WTC11 (cell line): Measurements from ENCODE around the gene EPC1. TPM values are rescaled to one million over a fixed set of nuclear protein-coding genes. Genes with fewer than 3 reads are reported as not detected.
"Not testable (repeated sequence)": the region's sequence is repeated elsewhere in the genome, so short reads cannot be mapped to it uniquely, and the experiment has no call there.

Source experiments
- ATAC-seq: fragments of 200-7000 bp; cut with Tn5 transposase; 2 replicates; pipeline ENCODE4 v1.10.0; 2021; ENCODE audit warnings: mild to moderate bottlenecking, moderate library complexity
- CTCF ChIA-PET: fragments of 300-600 bp; sonication (Branson Sonifier 250); formaldehyde crosslinking; loops from one replicate; lab custom pipeline; 2021; ENCODE audit warnings: antibody characterized with exemption; lab: Charles Lee
- POLR2A ChIA-PET: fragments of 350-600 bp; sonication (Branson Sonifier 250); formaldehyde crosslinking; loops from one replicate; lab custom pipeline; 2021; ENCODE audit warnings: antibody characterized with exemption; lab: Charles Lee
- DNase-seq: peaks from one replicate; pipeline ENCODE4 v3.0.0; 2021; ENCODE audit warnings: low spot score
- H3K27ac Mint-ChIP-seq: 2 replicates; pipeline ENCODE4 v1.8.0; 2021; ENCODE audit warnings: mixed read lengths
- H3K27me3 Mint-ChIP-seq: 2 replicates; pipeline ENCODE4 v1.8.0; 2021; ENCODE audit warnings: low read depth, mild to moderate bottlenecking, moderate library complexity, mixed read lengths
- H3K36me3 Mint-ChIP-seq: 2 replicates; pipeline ENCODE4 v1.8.0; 2021; ENCODE audit warnings: mixed read lengths
- H3K4me1 Mint-ChIP-seq: 2 replicates; pipeline ENCODE4 v1.8.0; 2022; ENCODE audit warnings: mixed read lengths
- H3K4me3 Mint-ChIP-seq: 2 replicates; pipeline ENCODE4 v1.8.0; 2021; ENCODE audit warnings: mild to moderate bottlenecking, moderate library complexity, mixed read lengths
- H3K9me3 Mint-ChIP-seq: 2 replicates; pipeline ENCODE4 v1.8.0; 2021; ENCODE audit warnings: mixed read lengths
- ARID4B ChIP-seq: sonication (generic); formaldehyde crosslinking; IDR thresholded peaks from 2 replicates; pipeline ENCODE4 v1.8.0; 2023; ENCODE audit warnings: missing genetic modification reagents, mild to moderate bottlenecking, borderline replicate concordance
- ERG ChIP-seq: fragments of 250-450 bp; sonication (Bioruptor Pico); IDR thresholded peaks from 2 replicates; pipeline ENCODE4 v1.8.0; 2021; ENCODE audit warnings: mild to moderate bottlenecking
- ETV6 ChIP-seq: sonication (generic); formaldehyde crosslinking; IDR thresholded peaks from 2 replicates; pipeline ENCODE4 v1.8.1; 2022; ENCODE audit warnings: mild to moderate bottlenecking, missing genetic modification reagents
- HMGA2 ChIP-seq: fragments of 250-450 bp; sonication (Bioruptor Pico); IDR thresholded peaks from 2 replicates; pipeline ENCODE4 v1.4.0; 2021; ENCODE audit warnings: mild to moderate bottlenecking, moderate library complexity
- NFYB ChIP-seq: sonication (generic); formaldehyde crosslinking; conservative IDR thresholded peaks from 2 replicates; pipeline ENCODE4 v1.8.0; 2022; ENCODE audit warnings: low read depth, missing genetic modification reagents
- OVOL2 ChIP-seq: fragments of 250-450 bp; sonication (Bioruptor Pico); IDR thresholded peaks from 2 replicates; pipeline ENCODE4 v1.9.0; 2021; ENCODE audit warnings: mild to moderate bottlenecking, borderline replicate concordance
- RORB ChIP-seq: fragments of 250-450 bp; sonication (Bioruptor Pico); IDR thresholded peaks from 2 replicates; pipeline ENCODE4 v1.9.0; 2021; ENCODE audit warnings: mild to moderate bottlenecking
- TEAD4 ChIP-seq: sonication (generic); formaldehyde crosslinking; IDR thresholded peaks from 2 replicates; pipeline ENCODE4 v1.8.0; 2022; ENCODE audit warnings: mild to moderate bottlenecking, missing genetic modification reagents
- TP53 ChIP-seq: sonication (generic); formaldehyde crosslinking; IDR thresholded peaks from 2 replicates; pipeline ENCODE4 v1.8.1; 2023; ENCODE audit warnings: mild to moderate bottlenecking, missing genetic modification reagents
- ZMAT4 ChIP-seq: fragments of 250-450 bp; sonication (Bioruptor Pico); IDR thresholded peaks from 2 replicates; pipeline ENCODE4 v1.9.0; 2021; ENCODE audit warnings: mild to moderate bottlenecking
- ZNF121 ChIP-seq: sonication (generic); formaldehyde crosslinking; IDR thresholded peaks from 2 replicates; pipeline ENCODE4 v1.8.0; 2023; ENCODE audit warnings: missing genetic modification reagents
- ZNF219 ChIP-seq: sonication (generic); formaldehyde crosslinking; IDR thresholded peaks from 2 replicates; pipeline ENCODE4 v1.8.0; 2023; ENCODE audit warnings: missing genetic modification reagents, mild to moderate bottlenecking, borderline replicate concordance
- ZNF263 ChIP-seq: sonication (generic); formaldehyde crosslinking; IDR thresholded peaks from 2 replicates; pipeline ENCODE4 v1.8.1; 2022; ENCODE audit warnings: low read depth, mild to moderate bottlenecking, moderate library complexity, missing genetic modification reagents
- ZNF532 ChIP-seq: fragments of 250-450 bp; sonication (Bioruptor Pico); IDR thresholded peaks from 2 replicates; pipeline ENCODE4 v1.9.0; 2021; ENCODE audit warnings: mild to moderate bottlenecking, borderline replicate concordance
- total RNA-seq: library from RNA; stranded (reverse); gene quantifications from 3 replicates; pipeline ENCODE4 v1.2.3, GENCODE V29; 2021

Gene EPC1
- total RNA-seq, 1 experiment from 2014 or later, result 22.5 TPM

GRCh38 chr10:32360884-32361283 lies 13.9 kb upstream of the EPC1 start (continued):
- no peak for TF ChIP-seq TEAD4
- no peak for TF ChIP-seq NFYB (CRISPR knock-in tag)
- no peak for TF ChIP-seq ERG (CRISPR knock-in tag)
- TF ChIP-seq HMGA2 (CRISPR knock-in tag), result no peak

- H3K9me3 Mint-ChIP-seq, result peaks cover 14% of the 10 kb centered on the region
- H3K36me3 Mint-ChIP-seq, result peaks cover 12% of the 10 kb centered on the region
- no peaks in the 10 kb centered on the region for H3K27me3 Mint-ChIP-seq
- CTCF ChIA-PET, result no interaction called here
- peak overlapping the region; percentile 36; the same call in 1 of the 2 replicates for H3K27ac Mint-ChIP-seq
- no peak overlapping the region for H3K4me3 Mint-ChIP-seq
- DNase-seq, result no peak
- peaks cover 35% of the 10 kb centered on the region for H3K4me1 Mint-ChIP-seq
- TF ChIP-seq ZNF219 (no peak), ZNF532 (CRISPR knock-in tag) (no peak), ZNF263 (no peak), OVOL2 (CRISPR knock-in tag) (no peak), RORB (CRISPR knock-in tag) (no peak), ETV6 (CRISPR knock-in tag) (no peak), TP53 (CRISPR knock-in tag) (no peak)
- no peak for ATAC-seq
- POLR2A ChIA-PET, result no interaction called here
Measured at GRCh38 chr10:32360241-32360640, 13.3 kb upstream of the EPC1 start.

GRCh38 chr10:32357056-32357735 lies 10.2 kb upstream of the EPC1 start:
- DNase-seq (no peak), ATAC-seq (no peak)
- peaks cover 24% of the 10 kb centered on the region for H3K9me3 Mint-ChIP-seq
- H3K27ac Mint-ChIP-seq, result 0 out of 2 replicates have a peak overlapping the region, but pooled peaks have one; percentile 74
- TF ChIP-seq ARID4B (CRISPR knock-in tag), result no peak
- no peak for TF ChIP-seq ZMAT4
- no peak for TF ChIP-seq OVOL2 (CRISPR knock-in tag)
- TF ChIP-seq ZNF121 (CRISPR knock-in tag), result 0 out of 2 replicates have a peak, but pooled peaks have one; percentile 2
- H3K36me3 Mint-ChIP-seq, result peaks cover 23% of the 10 kb centered on the region
- no peaks in the 10 kb centered on the region for H3K27me3 Mint-ChIP-seq
- no peak overlapping the region for H3K4me3 Mint-ChIP-seq
- ChIA-PET CTCF (interaction anchor here (0.9 kb wide), 1 partner anchor 11 kb away, joined by 3 read pairs; no protein-coding TSS in a partner anchor), POLR2A (no interaction called here)
- peaks cover 31% of the 10 kb centered on the region for H3K4me1 Mint-ChIP-seq

- DNase-seq, ATAC-seq, H3K4me3 Mint-ChIP-seq, CTCF ChIA-PET, H3K27me3 Mint-ChIP-seq, H3K27ac Mint-ChIP-seq: not testable (repeated sequence)
- Mint-ChIP-seq H3K36me3 (peaks cover 23% of the 10 kb centered on the region), H3K4me1 (peaks cover 11% of the 10 kb centered on the region), H3K9me3 (peaks cover 24% of the 10 kb centered on the region)
- POLR2A ChIA-PET, result interaction anchor here (0.6 kb wide), 1 partner anchor 647 kb away, joined by 3 read pairs; no protein-coding TSS in a partner anchor
Measured at GRCh38 chr10:32354690-32355089, 7.7 kb upstream of the EPC1 start.
